Trophoblast cell (in vitro differentiated cells and primary cell): ENCODE measurements around the gene PCGF3.
A peak's percentile ranks its signal among the peaks of the same experiment; 100 is the strongest.

Experiments used
- DNase-seq, 2 donors: peaks; one replicate each; pipeline ENCODE4 v3.0.0-alpha.2; 2016
- H2AFZ ChIP-seq: 2 replicates; pipeline ENCODE4 v1.6.1; 2013; ENCODE audit warnings: low read length, moderate library complexity, mild to moderate bottlenecking; ENCODE audit not compliant: insufficient read depth, poor library complexity
- H2AK5ac ChIP-seq: 2 replicates; pipeline ENCODE4 v1.6.1; 2013; ENCODE audit warnings: mild to moderate bottlenecking, low read length
- H2BK120ac ChIP-seq: 2 replicates; pipeline ENCODE4 v1.6.1; 2013; ENCODE audit warnings: low read length, mild to moderate bottlenecking, moderate library complexity; ENCODE audit not compliant: insufficient read depth, poor library complexity
- H2BK12ac ChIP-seq: 2 replicates; pipeline ENCODE4 v1.6.1; 2013; ENCODE audit warnings: mild to moderate bottlenecking, low read length, moderate library complexity
- H2BK5ac ChIP-seq: 2 replicates; pipeline ENCODE4 v1.6.1; 2013; ENCODE audit warnings: low read length, low read depth, moderate library complexity, mild to moderate bottlenecking; ENCODE audit not compliant: poor library complexity
- H3K14ac ChIP-seq: 2 replicates; pipeline ENCODE4 v1.6.1; 2013; ENCODE audit warnings: mild to moderate bottlenecking, low read length
- H3K18ac ChIP-seq: 2 replicates; pipeline ENCODE4 v1.6.1; 2013; ENCODE audit warnings: mild to moderate bottlenecking, low read length
- H3K23ac ChIP-seq: 2 replicates; pipeline ENCODE4 v1.6.1; 2013; ENCODE audit warnings: low read length
- H3K27ac ChIP-seq: 2 replicates; pipeline ENCODE4 v1.5.1; 2013; ENCODE audit warnings: low read depth, mild to moderate bottlenecking, inconsistent platforms, low read length, moderate library complexity
- H3K27me3 ChIP-seq: 2 replicates; pipeline ENCODE4 v1.6.1; 2013; ENCODE audit warnings: inconsistent platforms, mild to moderate bottlenecking, low read length, moderate library complexity; ENCODE audit not compliant: insufficient read depth
- H3K36me3 ChIP-seq, 2 experiments: 1 replicate in 1 of 2; 2 replicates in 1 of 2; pipeline ENCODE4 v1.6.1; 2013; ENCODE audit warnings: low read length in 2 of 2, mild to moderate bottlenecking in 2 of 2, moderate library complexity in 1 of 2; ENCODE audit not compliant: insufficient read depth in 2 of 2, control insufficient read depth in 1 of 2
- H3K4ac ChIP-seq: 2 replicates; pipeline ENCODE4 v1.6.1; 2013; ENCODE audit warnings: low read depth, mild to moderate bottlenecking, low read length, moderate library complexity
- H3K4me1 ChIP-seq, 2 experiments: 1 replicate in 1 of 2; 2 replicates in 1 of 2; pipeline ENCODE4 v1.6.1; 2013; ENCODE audit warnings: low read length in 2 of 2, mild to moderate bottlenecking in 2 of 2, moderate library complexity in 1 of 2; ENCODE audit not compliant: insufficient read depth in 2 of 2, control insufficient read depth in 1 of 2
- H3K4me2 ChIP-seq: 2 replicates; pipeline ENCODE4 v1.6.1; 2013; ENCODE audit warnings: inconsistent platforms, mild to moderate bottlenecking, low read length, moderate library complexity
- H3K4me3 ChIP-seq: 2 replicates; pipeline ENCODE4 v1.5.1; 2013; ENCODE audit warnings: mild to moderate bottlenecking, low read depth, low read length, inconsistent platforms
- H3K79me1 ChIP-seq: one replicate; pipeline ENCODE4 v1.6.1; 2013; ENCODE audit warnings: low read length
- H3K79me2 ChIP-seq: 2 replicates; pipeline ENCODE4 v1.6.1; 2013; ENCODE audit warnings: low read length, mild to moderate bottlenecking; ENCODE audit not compliant: control insufficient read depth, insufficient read depth, poor library complexity
- H3K9ac ChIP-seq: 2 replicates; pipeline ENCODE4 v1.6.1; 2013; ENCODE audit warnings: mild to moderate bottlenecking, low read length
- H3K9me3 ChIP-seq: 2 replicates; pipeline ENCODE4 v1.6.1; 2013; ENCODE audit warnings: low read depth, mild to moderate bottlenecking, control low read depth, inconsistent platforms, low read length; ENCODE audit not compliant: insufficient read depth
- H4K12ac ChIP-seq: 2 replicates; pipeline ENCODE4 v1.6.1; 2013; ENCODE audit warnings: low read depth, mild to moderate bottlenecking, low read length, moderate library complexity
- H4K8ac ChIP-seq: 2 replicates; pipeline ENCODE4 v1.6.1; 2013; ENCODE audit warnings: low read depth, mild to moderate bottlenecking, low read length, moderate library complexity
- H4K91ac ChIP-seq: one replicate; pipeline ENCODE4 v1.6.1; 2013; ENCODE audit warnings: low read depth, mild to moderate bottlenecking, low read length, moderate library complexity
- WGBS: extraction: QIAGEN DNeasy Blood & Tissue Kit; methylation state at CpG from one replicate; pipeline ENCODE4 v1.1.7; 2013; ENCODE audit warnings: missing lambda C conversion rate; ENCODE audit not compliant: insufficient read length, insufficient coverage; ENCODE audit errors: extremely low coverage; 5-methylcytosine and 5-hydroxymethylcytosine counted together

PCGF3 gene

GRCh38 chr4:661231-661630, 44.4 kb upstream of the PCGF3 start:
- no peak overlapping the region for H3K14ac ChIP-seq
- no peak overlapping the region for H3K9ac ChIP-seq
- no peak overlapping the region for H4K12ac ChIP-seq
- no peaks in the 10 kb centered on the region for H3K27me3 ChIP-seq
- no peak overlapping the region for H3K4me2 ChIP-seq
- peaks cover 12% of the 10 kb centered on the region for H3K9me3 ChIP-seq
- H3K4me3 ChIP-seq = no peak overlapping the region
- no peak overlapping the region for H3K27ac ChIP-seq
- H4K8ac ChIP-seq = no peak overlapping the region
- H3K79me1 ChIP-seq = peaks cover 3% of the 10 kb centered on the region
- no peak overlapping the region for H3K23ac ChIP-seq
- H3K79me2 ChIP-seq = peaks cover 4% of the 10 kb centered on the region
- WGBS = no CpG with 5 or more reads among the region's 3 CpGs
- no peaks in the 10 kb centered on the region for H3K36me3 ChIP-seq
- H2BK5ac ChIP-seq = no peak overlapping the region
- no peak overlapping the region for H2AFZ ChIP-seq
- H2BK120ac ChIP-seq = no peak overlapping the region
- H2AK5ac ChIP-seq = no peak overlapping the region
- H3K18ac ChIP-seq = no peak overlapping the region
- H4K91ac ChIP-seq = no peak overlapping the region
- no peak overlapping the region for H3K4ac ChIP-seq
- H3K4me1 ChIP-seq = peaks cover 7 to 14% of the 10 kb centered on the region in 2 experiments
- DNase-seq = no peak
- H2BK12ac ChIP-seq = no peak overlapping the region

- Histone ChIP-seq H3K4ac (no peak overlapping the region), H2BK12ac (no peak overlapping the region), H2BK5ac (no peak overlapping the region), H3K9me3 (peaks cover 12% of the 10 kb centered on the region), H3K36me3 (no peaks in the 10 kb centered on the region), H3K23ac (no peak overlapping the region), H2AK5ac (no peak overlapping the region), H3K4me3 (no peak overlapping the region), H3K9ac (no peak overlapping the region), H3K27me3 (no peaks in the 10 kb centered on the region), H3K79me2 (peaks cover 4% of the 10 kb centered on the region), H4K8ac (no peak overlapping the region), H3K18ac (no peak overlapping the region), H4K91ac (no peak overlapping the region), H3K79me1 (peaks cover 3% of the 10 kb centered on the region), H3K27ac (no peak overlapping the region), H3K4me1 (peaks cover 3 to 7% of the 10 kb centered on the region in 2 experiments), H2BK120ac (no peak overlapping the region), H2AFZ (no peak overlapping the region), H3K14ac (no peak overlapping the region), H4K12ac (no peak overlapping the region), H3K4me2 (no peak overlapping the region)
- WGBS = no CpG with 5 or more reads among the region's 42 CpGs
- DNase-seq = no peak
Measured at GRCh38 chr4:661881-662761, 43.5 kb upstream of the PCGF3 start.

DNA sequence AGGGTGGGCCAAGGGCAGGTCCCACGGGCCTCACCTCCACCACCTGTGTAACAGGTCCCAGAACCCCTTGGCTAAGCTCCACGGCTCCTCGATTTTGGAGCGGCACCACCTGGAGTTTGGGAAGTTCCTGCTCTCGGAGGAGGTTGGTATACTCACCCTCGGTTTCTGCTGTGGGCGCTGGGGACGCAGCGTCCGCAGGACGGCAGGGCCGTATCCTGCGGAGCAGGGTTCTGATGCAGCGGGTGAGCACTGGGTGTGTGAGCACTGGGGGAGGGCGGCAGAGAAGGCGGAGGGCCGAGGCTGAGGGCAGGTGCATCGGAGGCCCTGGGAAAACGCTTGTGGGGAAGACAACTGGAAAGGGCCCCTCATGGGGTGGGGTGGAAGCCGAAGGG, 42.6 kb upstream of the PCGF3 start:
- no peak overlapping the region for H2AFZ ChIP-seq
- no peak overlapping the region for H3K27ac ChIP-seq
- H4K12ac ChIP-seq = peak overlapping the region; percentile 13
- no peaks in the 10 kb centered on the region for H3K27me3 ChIP-seq
- no peak overlapping the region for H3K14ac ChIP-seq
- H3K4me1 ChIP-seq = peaks cover 3 to 6% of the 10 kb centered on the region in 2 experiments
- H3K79me1 ChIP-seq = peaks cover 3% of the 10 kb centered on the region
- no peak overlapping the region for H2AK5ac ChIP-seq
- H3K4me2 ChIP-seq = peak overlapping the region; percentile 56
- WGBS = no CpG with 5 or more reads among the region's 20 CpGs
- H2BK12ac ChIP-seq = no peak overlapping the region
- peak overlapping the region; percentile 86 for H4K8ac ChIP-seq
- no peak overlapping the region for H3K4ac ChIP-seq
- peak overlapping the region; percentile 72 for H3K4me3 ChIP-seq
- no peak overlapping the region for H2BK5ac ChIP-seq
- H3K23ac ChIP-seq = no peak overlapping the region
- DNase-seq = no peak
- H3K79me2 ChIP-seq = peaks cover 4% of the 10 kb centered on the region
- no peak overlapping the region for H4K91ac ChIP-seq
- H3K36me3 ChIP-seq = no peaks in the 10 kb centered on the region
- no peak overlapping the region for H3K18ac ChIP-seq
- peaks cover 12% of the 10 kb centered on the region for H3K9me3 ChIP-seq
- no peak overlapping the region for H3K9ac ChIP-seq
- H2BK120ac ChIP-seq = no peak overlapping the region

- no peaks in the 10 kb centered on the region for H3K36me3 ChIP-seq
- H2AFZ ChIP-seq = peak overlapping the region; percentile 69
- DNase-seq = no peak
- peaks cover 3% of the 10 kb centered on the region for H3K79me1 ChIP-seq
- peak overlapping the region; percentile 59 for H4K91ac ChIP-seq
- H3K27ac ChIP-seq = no peak overlapping the region
- peaks cover 4% of the 10 kb centered on the region for H3K79me2 ChIP-seq
- no peaks in the 10 kb centered on the region for H3K27me3 ChIP-seq
- peaks cover 3 to 6% of the 10 kb centered on the region in 2 experiments for H3K4me1 ChIP-seq
- H2BK5ac ChIP-seq = no peak overlapping the region
- H4K8ac ChIP-seq = peak overlapping the region; percentile 86
- no peak overlapping the region for H2BK12ac ChIP-seq
- peak overlapping the region; percentile 5 for H3K14ac ChIP-seq
- H3K23ac ChIP-seq = no peak overlapping the region
- WGBS = no CpG with 5 or more reads among the region's 80 CpGs
- H3K9me3 ChIP-seq = peaks cover 12% of the 10 kb centered on the region
- peak overlapping the region; percentile 14 for H4K12ac ChIP-seq
- no peak overlapping the region for H2BK120ac ChIP-seq
- H3K4me3 ChIP-seq = peak overlapping the region; percentile 72
- H3K18ac ChIP-seq = peak overlapping the region; percentile 38
- H3K9ac ChIP-seq = peak overlapping the region; percentile 50
- H3K4me2 ChIP-seq = peak overlapping the region; percentile 56
- peak overlapping the region; percentile 28 for H3K4ac ChIP-seq
- no peak overlapping the region for H2AK5ac ChIP-seq
Measured at GRCh38 chr4:663438-664428, 41.9 kb upstream of the PCGF3 start.
